Adrenal gland (tissue), 12 donors: ENCODE measurements around the gene FAM229A. TPM values are rescaled to one million over a fixed set of nuclear protein-coding genes. Genes with fewer than 3 reads are reported as not detected.
"Not testable (repeated sequence)": the region's sequence is repeated elsewhere in the genome, so short reads cannot be mapped to it uniquely, and the experiment has no call there.

Experiments used
- DNase-seq, 7 donors: peaks; one replicate each; pipeline ENCODE4 v3.0.0-alpha.2; 2019 to 2020
- H3K27ac ChIP-seq, 5 donors: fragments of 200-600 bp; sonication (generic) in 4 of 5; 1 replicate in 3 of 5; 2 replicates in 2 of 5; pipeline versions ENCODE4 v1.5.1 to v1.8.0; 2016 to 2020; ENCODE audit warnings: mild to moderate bottlenecking in 1 of 5
- H3K27me3 ChIP-seq: fragments of 200-600 bp; 2 replicates; pipeline ENCODE4 v1.8.0; 2021
- H3K36me3 ChIP-seq, 2 donors: fragments of 200-600 bp; replicated peaks in 1 of 2; 1 replicate in 1 of 2; 2 replicates in 1 of 2; pipeline versions ENCODE4 v1.5.1 to v1.8.0; 2018 to 2022
- H3K4me1 ChIP-seq, 2 donors: fragments of 200-600 bp; replicated peaks in 1 of 2; 1 replicate in 1 of 2; 2 replicates in 1 of 2; pipeline versions ENCODE4 v1.5.1 to v1.8.0; 2018 to 2021
- H3K4me3 ChIP-seq, 4 donors: fragments of 200-600 bp; sonication (generic) in 3 of 4; one replicate each; pipeline ENCODE4 v1.5.1; 2016 to 2018
- H3K9me3 ChIP-seq, 3 donors: fragments of 200-600 bp; sonication (generic) in 1 of 3; replicated peaks in 1 of 3; 1 replicate in 2 of 3; 2 replicates in 1 of 3; pipeline versions ENCODE4 v1.5.1 to v1.8.0; 2016 to 2021
- POLR2A ChIP-seq, 2 donors: fragments of 450-650 bp; IDR thresholded peaks; one replicate each; pipeline ENCODE4 v1.6.1; 2017; ENCODE audit warnings: antibody characterized with exemption in 2 of 2, mild to moderate bottlenecking in 2 of 2, moderate library complexity in 1 of 2
- WGBS, 4 donors: extraction: QIAGEN DNeasy Blood & Tissue Kit in 2 of 4; methylation state at CpG; one replicate each; pipeline versions ENCODE4 v1.1.5 to v1.1.7; 2013 to 2017; 5-methylcytosine and 5-hydroxymethylcytosine counted together
- intact Hi-C, 2 donors: fragments of 100-400 bp; cut with DNase I; formaldehyde crosslinking; loops; one replicate each; pipeline versions ENCODE4 v1.14.1 to v1.15.0; 2022 to 2023
- polyA plus RNA-seq, 3 donors: library from polyadenylated mRNA; stranded (reverse); fragments of 200-250 nt in 2 of 3; fragments of 350-450 nt in 1 of 3; fragmentation: Illumina TruSeq in 1 of 3; extraction: RNeasy Lipid Tissue Mini Kit (QIAGEN cat#74804) in 1 of 3; gene quantifications; one replicate each; pipeline ENCODE4 v1.2.3, GENCODE V29; 2013 to 2014
- total RNA-seq, 9 donors: library from RNA; depleted of rRNA in 4 of 9; stranded (reverse); fragments of >200 nt in 4 of 9; fragments of 120-200 nt in 1 of 9; fragmentation: NEBNext Ultra II Directional in 1 of 9; extraction: Animal tissue kit (Norgen Biotek cat#: 25700) in 1 of 9; gene quantifications; one replicate each; pipeline versions ENCODE4 v1.1.0 to v1.2.4, GENCODE V29; 2013 to 2023
- TF ChIP-seq, protein P1 (sequence below), 6 experiments: fragments of 450-650 bp in 4 of 6; fragments of 200-600 bp in 2 of 6; sonication (generic) in 1 of 6; IDR thresholded peaks; 1 replicate in 5 of 6; 2 replicates in 1 of 6; pipeline versions ENCODE4 v1.5.1 to v1.8.0; 2016 to 2021; ENCODE audit warnings: antibody characterized with exemption in 6 of 6, mild to moderate bottlenecking in 2 of 6, moderate library complexity in 1 of 6
- donor health status: healthy with polysubstance abuse.
- donor health status: Bipolar disorder and iron deficiency.
- donor health status: DM: yes; HTN: yes; CAD: no.
- donor health status: DM: no; HTN: no; CAD: no.
- donor health status: DM: no; HTN: no; CAD: no.
- donor health status: DM: yes; HTN: yes; CAD: no.

Gene FAM229A
- total and polyA plus RNA-seq, 12 donors: 1.3 to 110 (median 7.0) TPM

DNA sequence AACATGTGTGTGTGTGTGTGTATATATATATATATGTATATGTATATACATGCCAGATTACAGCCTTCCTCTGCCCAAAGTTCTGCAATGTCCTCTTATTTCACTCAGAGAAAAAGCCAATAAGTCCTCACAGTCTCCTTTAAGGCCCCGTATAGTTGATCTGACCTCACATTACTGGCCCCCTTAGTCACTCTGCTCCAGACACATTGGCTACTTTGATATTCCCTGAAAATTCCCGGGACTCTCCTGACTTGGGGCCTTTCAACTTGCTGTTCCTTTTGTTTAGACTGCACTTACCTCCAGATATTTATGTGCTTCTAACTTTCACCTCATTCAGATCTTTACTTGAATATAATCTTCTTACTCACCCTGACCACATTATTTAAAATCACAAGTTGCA lies 36.1 kb upstream of the FAM229A start:
- H3K36me3 ChIP-seq: no peaks in the 10 kb centered on the region
- no peaks in the 10 kb centered on the region for H3K9me3 ChIP-seq
- WGBS, 4 donors: 48 to 68% (median 55%) methylated on average over 2 of the region's 2 CpGs
- no peak for DNase-seq
- H3K27me3 ChIP-seq: no peaks in the 10 kb centered on the region
- peaks cover 4 to 20% of the 10 kb centered on the region in 2 donors for H3K4me1 ChIP-seq
- no peak for TF ChIP-seq POLR2A (IDR thresholded peaks at IDR 0.05)
- TF ChIP-seq, protein P1, sequence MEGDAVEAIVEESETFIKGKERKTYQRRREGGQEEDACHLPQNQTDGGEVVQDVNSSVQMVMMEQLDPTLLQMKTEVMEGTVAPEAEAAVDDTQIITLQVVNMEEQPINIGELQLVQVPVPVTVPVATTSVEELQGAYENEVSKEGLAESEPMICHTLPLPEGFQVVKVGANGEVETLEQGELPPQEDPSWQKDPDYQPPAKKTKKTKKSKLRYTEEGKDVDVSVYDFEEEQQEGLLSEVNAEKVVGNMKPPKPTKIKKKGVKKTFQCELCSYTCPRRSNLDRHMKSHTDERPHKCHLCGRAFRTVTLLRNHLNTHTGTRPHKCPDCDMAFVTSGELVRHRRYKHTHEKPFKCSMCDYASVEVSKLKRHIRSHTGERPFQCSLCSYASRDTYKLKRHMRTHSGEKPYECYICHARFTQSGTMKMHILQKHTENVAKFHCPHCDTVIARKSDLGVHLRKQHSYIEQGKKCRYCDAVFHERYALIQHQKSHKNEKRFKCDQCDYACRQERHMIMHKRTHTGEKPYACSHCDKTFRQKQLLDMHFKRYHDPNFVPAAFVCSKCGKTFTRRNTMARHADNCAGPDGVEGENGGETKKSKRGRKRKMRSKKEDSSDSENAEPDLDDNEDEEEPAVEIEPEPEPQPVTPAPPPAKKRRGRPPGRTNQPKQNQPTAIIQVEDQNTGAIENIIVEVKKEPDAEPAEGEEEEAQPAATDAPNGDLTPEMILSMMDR (IDR thresholded peaks at IDR 0.05): no peak
- intact Hi-C loops: no loop called here
- H3K4me3 ChIP-seq: no peak overlapping the region
- no peak overlapping the region for H3K27ac ChIP-seq

DNA sequence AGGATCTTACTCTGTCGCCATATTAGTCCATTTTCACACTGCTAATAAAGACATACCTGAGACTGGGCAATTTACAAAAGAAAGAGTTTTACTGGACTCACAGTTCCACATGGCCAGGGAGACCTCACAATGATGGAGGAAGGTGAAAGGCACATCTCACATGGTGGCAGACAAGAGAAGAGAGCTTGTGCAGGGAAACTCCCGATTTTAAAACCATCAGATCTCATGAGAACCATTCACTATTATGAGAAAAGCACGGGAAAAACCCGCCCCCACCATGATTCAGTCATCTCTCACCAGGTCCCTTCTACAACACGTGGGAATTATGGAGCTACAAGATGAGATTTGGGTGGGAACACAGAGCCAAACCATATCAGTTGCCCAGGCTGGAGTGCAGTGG lies 34.2 kb upstream of the FAM229A start:
- H3K27me3 ChIP-seq, H3K36me3 ChIP-seq, H3K27ac ChIP-seq, intact Hi-C loops, H3K4me3 ChIP-seq, H3K9me3 ChIP-seq, DNase-seq: not testable (repeated sequence)
- WGBS, 4 donors: 87 to 96% (median 90%) methylated on average over 5 of the region's 5 CpGs
- peaks cover 21 to 39% of the 10 kb centered on the region in 2 donors for H3K4me1 ChIP-seq

DNA sequence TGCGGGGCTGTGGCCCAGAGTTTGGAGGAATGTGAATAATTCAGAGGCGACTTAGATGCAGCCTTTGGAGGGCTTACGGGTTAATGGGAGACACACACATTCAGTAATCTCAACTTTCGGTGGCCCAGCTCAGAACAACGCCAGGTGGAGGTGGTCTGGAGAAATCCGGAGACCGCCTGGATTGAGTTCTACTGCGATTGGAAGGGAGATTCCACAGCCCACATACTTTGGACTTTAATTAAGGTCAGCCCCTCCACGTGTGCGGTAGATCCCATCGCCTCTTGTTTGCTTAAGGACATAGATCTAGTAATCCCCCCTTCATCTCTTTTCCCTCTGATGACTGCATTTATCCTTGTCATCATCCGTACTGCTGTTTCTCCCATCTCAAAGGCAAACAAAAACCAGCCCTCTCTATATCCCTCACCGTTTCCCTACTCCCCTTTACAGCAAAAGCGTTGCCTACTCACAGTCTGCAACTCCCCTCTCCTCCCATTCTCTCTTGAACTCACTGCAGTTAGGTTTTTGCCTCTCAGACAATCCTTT lies 32.7 kb upstream of the FAM229A start:
- H3K36me3 ChIP-seq: peaks cover 0 to 18% of the 10 kb centered on the region in 2 donors
- peak in 1 of 2 donors; percentile 73 for TF ChIP-seq POLR2A (IDR thresholded peaks at IDR 0.05)
- TF ChIP-seq, protein P1 (IDR thresholded peaks at IDR 0.05): no peak
- WGBS, 4 donors: 1% methylated on average over 9 to 14 of the region's 14 CpGs
- no peaks in the 10 kb centered on the region for H3K9me3 ChIP-seq
- peak overlapping the region; percentile 89 to 98 (median 97) for H3K27ac ChIP-seq
- peak overlapping the region; percentile 34 to 72 (median 40) for H3K4me3 ChIP-seq
- no peak for DNase-seq
- H3K27me3 ChIP-seq: no peaks in the 10 kb centered on the region
- peaks cover 21 to 31% of the 10 kb centered on the region in 2 donors for H3K4me1 ChIP-seq
- intact Hi-C loops: no loop called here

DNA sequence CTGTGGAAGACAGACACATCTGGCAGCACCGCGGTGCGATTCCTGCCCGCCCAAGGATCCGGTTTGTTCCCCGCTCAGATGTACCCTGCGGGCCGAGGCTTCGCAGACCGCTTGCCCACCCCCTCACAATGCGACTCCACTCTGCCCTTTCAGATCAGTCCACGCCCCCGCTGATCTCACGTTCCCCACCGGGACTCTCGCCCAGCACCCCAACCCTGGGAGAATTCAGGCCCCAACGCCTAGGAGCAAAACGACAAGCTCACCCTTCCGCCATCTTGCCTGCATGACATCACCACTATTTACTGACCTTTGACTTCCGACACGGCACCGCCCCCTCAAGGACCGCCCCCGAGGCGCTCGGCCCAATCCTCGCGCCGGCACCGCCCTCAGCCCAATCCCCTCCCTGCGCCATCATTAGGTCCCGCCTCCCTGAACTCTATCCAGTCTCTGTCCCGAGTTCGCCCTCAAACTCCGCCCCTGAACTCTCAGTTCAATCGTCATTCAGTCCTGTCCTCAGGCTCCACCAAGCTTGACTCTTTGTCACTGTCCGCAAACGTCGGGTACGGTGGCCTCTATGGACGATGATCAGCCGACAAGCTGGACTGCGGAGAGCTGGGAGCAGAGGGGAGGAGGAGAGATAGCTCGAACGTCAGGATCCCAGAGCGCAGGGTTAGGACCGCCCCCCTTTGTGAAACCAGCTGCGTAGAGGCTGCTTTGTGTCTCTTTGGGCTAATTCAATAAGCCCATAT lies 32.0 kb upstream of the FAM229A start, which contains the start of gene BSDC1:
Gene BSDC1, minus strand, starts transcription at position 301 of the 749 bp plus-strand sequence. Its CDS starts 27 bp downstream, at position 274.
- WGBS, 4 donors: 0% methylated on average over 34 to 48 of the region's 48 CpGs
- Histone ChIP-seq H3K36me3 (peaks cover 0 to 21% of the 10 kb centered on the region in 2 donors), H3K4me3 (peak within 1 kb of the TSS; percentile 45 to 74 (median 66)), H3K9me3 (no peaks in the 10 kb centered on the region), H3K4me1 (peaks cover 21 to 31% of the 10 kb centered on the region in 2 donors), H3K27ac (peak within 1 kb of the TSS; percentile 89 to 98 (median 97)), H3K27me3 (no peaks in the 10 kb centered on the region)
- peak; percentile 99 to 100 (median 100) for DNase-seq
- peak; percentile 4 to 97 for TF ChIP-seq POLR2A (IDR thresholded peaks at IDR 0.05)
- TF ChIP-seq, protein P1 (IDR thresholded peaks at IDR 0.05): no peak
- intact Hi-C loops: no loop called here
